GM12864 (cell line): Measurements from ENCODE around the gene C10orf95.
A peak's percentile ranks its signal among the peaks of the same experiment; 100 is the strongest.

Experiments
- DNase-seq: peaks from one replicate; pipeline ENCODE4 v3.0.0-alpha.2; 2011; ENCODE audit warnings: low read depth
- H3K4me3 ChIP-seq: 2 replicates; pipeline ENCODE4 v1.5.1; 2011; ENCODE audit warnings: mild to moderate bottlenecking, low read depth, low read length, control low read depth
- CTCF ChIP-seq: IDR thresholded peaks from 2 replicates; pipeline ENCODE4 v1.5.1; 2011; ENCODE audit warnings: low read depth, mild to moderate bottlenecking, moderate library complexity, low read length, control low read depth, inconsistent platforms; ENCODE audit errors: missing control alignments

The C10orf95 gene

GRCh38 chr10:102410429-102411073, 40.8 kb downstream of the C10orf95 start:
- no peak overlapping the region for H3K4me3 ChIP-seq
- no peak for TF ChIP-seq CTCF
- DNase-seq, result no peak

GRCh38 chr10:102409604-102410428, 41.5 kb downstream of the C10orf95 start:
- no peak overlapping the region for H3K4me3 ChIP-seq
- no peak for DNase-seq
- no peak for TF ChIP-seq CTCF

- no peak for TF ChIP-seq CTCF
- peak overlapping the region; percentile 12; the same call in 1 of the 2 replicates for H3K4me3 ChIP-seq
- DNase-seq, result no peak
Measured at GRCh38 chr10:102408728-102409603, 42.4 kb downstream of the C10orf95 start.

- no peak overlapping the region for H3K4me3 ChIP-seq
- no peak for TF ChIP-seq CTCF
- DNase-seq, result no peak
Measured at GRCh38 chr10:102408131-102408727, 43.1 kb downstream of the C10orf95 start.

- no peak for TF ChIP-seq CTCF
- DNase-seq, result no peak
- no peak overlapping the region for H3K4me3 ChIP-seq
Measured at GRCh38 chr10:102407425-102408130, 43.8 kb downstream of the C10orf95 start.

- no peak for TF ChIP-seq CTCF
- no peak for DNase-seq
Measured at GRCh38 chr10:102406815-102407214, 44.5 kb downstream of the C10orf95 start.

More at GRCh38 chr10:102406815-102407214, 44.5 kb downstream of the C10orf95 start:
- H3K4me3 ChIP-seq, result no peak overlapping the region
